Measurements from ENCODE around the gene ERH.

The ERH gene

DNA sequence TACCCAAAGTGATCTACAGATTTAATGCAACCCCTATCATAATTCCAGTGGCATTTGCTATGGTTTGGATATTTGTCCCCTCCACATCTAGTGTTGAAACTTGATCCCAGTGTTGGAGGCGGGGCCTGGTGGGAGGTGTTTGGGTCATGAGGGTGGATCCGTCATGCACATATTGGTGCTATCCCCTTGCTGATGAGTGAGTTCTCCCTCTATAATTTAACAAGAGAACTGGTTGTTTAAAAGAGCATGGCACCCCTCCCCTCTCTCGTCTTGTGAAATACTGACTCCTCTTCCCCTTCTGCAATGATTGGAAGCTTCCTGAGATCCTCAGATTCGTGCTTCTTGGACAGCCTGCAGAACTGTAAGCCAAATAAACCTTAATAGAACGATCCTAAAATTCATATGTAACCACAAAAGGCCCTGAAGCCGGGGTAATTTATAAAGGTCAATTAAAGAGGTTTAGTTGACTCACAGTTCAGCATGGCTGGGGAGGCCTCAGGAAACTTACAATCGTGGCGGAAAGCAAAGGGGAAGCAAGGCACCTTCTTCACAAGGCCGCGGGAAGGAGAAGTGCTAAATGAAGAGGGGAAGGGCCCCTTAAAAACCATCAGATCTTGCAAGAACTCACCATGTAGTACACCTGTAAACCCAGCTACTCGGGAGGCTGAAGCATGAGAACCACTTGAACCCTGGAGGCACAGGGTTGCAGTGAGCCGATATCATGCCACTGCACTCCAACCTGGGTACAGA is 41.6 kb upstream of the ERH start:
- Histone ChIP-seq H3K79me2 (ENCODE audit: low read length) (no peaks in the 10 kb centered on the region; the same call in 1 of the 2 replicates), H3K4me1 (ENCODE audit: low read length) (no peaks in the 10 kb centered on the region), H3K9me2 (replicated peaks; ENCODE audit: insufficient read depth, low read length) (no peaks in the 10 kb centered on the region), H4K20me1 (ENCODE audit: insufficient read depth, low read length) (no peaks in the 10 kb centered on the region), H3K27me3 (replicated peaks; ENCODE audit: insufficient read depth, low read length) (no peaks in the 10 kb centered on the region), H3K4me3 (ENCODE audit: low read length) (no peak overlapping the region), H3K9me3 (replicated peaks; ENCODE audit: insufficient read depth, low read length) (no peaks in the 10 kb centered on the region), H2AFZ (ENCODE audit: low read length) (no peak overlapping the region), H3F3A (ENCODE audit: insufficient read depth, low read length) (no peaks in the 10 kb centered on the region), H3K4me2 (ENCODE audit: low read depth, low read length) (no peak overlapping the region), H3K27ac (ENCODE audit: low read length) (no peak overlapping the region), H3K9ac (ENCODE audit: low read length) (no peak overlapping the region), H3K36me3 (replicated peaks; ENCODE audit: insufficient read depth, low read length) (no peaks in the 10 kb centered on the region)
- TF ChIP-seq EZH2phosphoT487 (IDR thresholded peaks at IDR 0.05; ENCODE audit: low read length) (no peak), EZH2 (optimal IDR thresholded peaks at IDR 0.05; ENCODE audit: low read depth, low read length) (no peak)
- TF ChIP-seq, protein P1, sequence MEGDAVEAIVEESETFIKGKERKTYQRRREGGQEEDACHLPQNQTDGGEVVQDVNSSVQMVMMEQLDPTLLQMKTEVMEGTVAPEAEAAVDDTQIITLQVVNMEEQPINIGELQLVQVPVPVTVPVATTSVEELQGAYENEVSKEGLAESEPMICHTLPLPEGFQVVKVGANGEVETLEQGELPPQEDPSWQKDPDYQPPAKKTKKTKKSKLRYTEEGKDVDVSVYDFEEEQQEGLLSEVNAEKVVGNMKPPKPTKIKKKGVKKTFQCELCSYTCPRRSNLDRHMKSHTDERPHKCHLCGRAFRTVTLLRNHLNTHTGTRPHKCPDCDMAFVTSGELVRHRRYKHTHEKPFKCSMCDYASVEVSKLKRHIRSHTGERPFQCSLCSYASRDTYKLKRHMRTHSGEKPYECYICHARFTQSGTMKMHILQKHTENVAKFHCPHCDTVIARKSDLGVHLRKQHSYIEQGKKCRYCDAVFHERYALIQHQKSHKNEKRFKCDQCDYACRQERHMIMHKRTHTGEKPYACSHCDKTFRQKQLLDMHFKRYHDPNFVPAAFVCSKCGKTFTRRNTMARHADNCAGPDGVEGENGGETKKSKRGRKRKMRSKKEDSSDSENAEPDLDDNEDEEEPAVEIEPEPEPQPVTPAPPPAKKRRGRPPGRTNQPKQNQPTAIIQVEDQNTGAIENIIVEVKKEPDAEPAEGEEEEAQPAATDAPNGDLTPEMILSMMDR (IDR thresholded peaks at IDR 0.05; ENCODE audit: low read length): no peak
- DNase-seq: no peak

DNA sequence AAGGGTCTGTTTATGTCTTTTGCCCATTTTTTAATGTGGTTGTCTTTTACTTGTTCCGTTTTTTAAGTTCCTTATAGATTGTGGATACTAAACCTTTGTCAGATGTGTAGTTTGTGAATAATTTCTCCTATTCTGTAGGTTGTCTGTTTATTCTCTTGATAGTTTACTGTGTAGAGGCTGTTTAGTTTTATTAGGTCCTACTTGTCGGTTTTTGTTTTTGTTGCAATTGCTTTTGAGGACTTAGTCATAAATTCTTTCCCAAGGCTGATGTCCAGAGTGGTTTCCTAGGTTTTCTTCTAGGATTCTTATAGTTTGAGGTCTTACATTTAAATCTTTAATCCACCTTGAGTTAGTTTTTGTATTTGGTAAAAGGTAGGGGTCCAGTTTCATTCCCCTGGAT is 34.3 kb upstream of the ERH start:
- H3K9me3 ChIP-seq (replicated peaks; ENCODE audit: insufficient read depth, low read length): no peaks in the 10 kb centered on the region
- H3K9me2 ChIP-seq (replicated peaks; ENCODE audit: insufficient read depth, low read length): no peaks in the 10 kb centered on the region
- no peaks in the 10 kb centered on the region for H3K36me3 ChIP-seq (replicated peaks; ENCODE audit: insufficient read depth, low read length)
- no peaks in the 10 kb centered on the region for H4K20me1 ChIP-seq (ENCODE audit: insufficient read depth, low read length)
- H2AFZ ChIP-seq (ENCODE audit: low read length): no peak overlapping the region
- H3K27ac ChIP-seq (ENCODE audit: low read length): no peak overlapping the region
- no peaks in the 10 kb centered on the region for H3F3A ChIP-seq (ENCODE audit: insufficient read depth, low read length)
- H3K27me3 ChIP-seq (replicated peaks; ENCODE audit: insufficient read depth, low read length): no peaks in the 10 kb centered on the region
- H3K4me3 ChIP-seq (ENCODE audit: low read length): no peak overlapping the region
- no peak for DNase-seq
- H3K9ac ChIP-seq (ENCODE audit: low read length): no peak overlapping the region
- no peaks in the 10 kb centered on the region for H3K4me1 ChIP-seq (ENCODE audit: low read length)
- TF ChIP-seq EZH2 (optimal IDR thresholded peaks at IDR 0.05; ENCODE audit: low read depth, low read length): no peak
- TF ChIP-seq EZH2phosphoT487 (IDR thresholded peaks at IDR 0.05; ENCODE audit: low read length): no peak
- TF ChIP-seq, protein P1 (IDR thresholded peaks at IDR 0.05; ENCODE audit: low read length): no peak
- no peaks in the 10 kb centered on the region; the same call in 1 of the 2 replicates for H3K79me2 ChIP-seq (ENCODE audit: low read length)
- H3K4me2 ChIP-seq (ENCODE audit: low read depth, low read length): no peak overlapping the region

DNA sequence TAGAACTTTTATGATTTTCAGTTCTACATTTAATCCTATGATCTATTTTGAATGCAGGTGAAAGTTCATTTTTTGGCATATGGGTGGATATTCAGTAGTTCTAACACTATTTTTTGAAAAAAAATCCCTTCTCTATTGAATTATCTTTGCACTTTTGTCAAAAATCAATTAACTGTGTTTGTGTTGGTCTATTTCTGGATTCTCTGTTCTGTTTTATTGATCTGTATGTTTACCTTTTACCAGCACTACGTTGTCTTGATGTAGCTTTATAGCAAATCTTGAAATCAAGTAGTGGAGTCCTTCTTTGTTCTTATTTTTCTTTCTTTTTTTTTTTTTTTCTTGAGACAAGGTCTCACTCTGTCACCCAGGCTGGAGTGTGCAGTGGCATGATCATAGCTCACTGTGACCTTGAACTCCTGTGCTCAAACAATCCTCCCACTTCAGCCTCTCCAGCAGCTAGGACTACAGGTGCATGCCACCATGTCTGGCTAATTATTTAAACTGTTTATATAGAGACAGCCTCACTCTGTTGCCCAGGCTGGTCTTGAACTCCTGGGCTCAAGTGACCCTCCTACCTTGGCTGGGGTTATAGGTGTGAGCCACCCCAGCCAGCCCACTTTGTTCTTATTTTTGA is 32.3 kb upstream of the ERH start:
- H3K9me3 ChIP-seq (replicated peaks; ENCODE audit: insufficient read depth, low read length): no peaks in the 10 kb centered on the region
- H3K36me3 ChIP-seq (replicated peaks; ENCODE audit: insufficient read depth, low read length): no peaks in the 10 kb centered on the region
- H3K9me2 ChIP-seq (replicated peaks; ENCODE audit: insufficient read depth, low read length): no peaks in the 10 kb centered on the region
- H3K4me2 ChIP-seq (ENCODE audit: low read depth, low read length): no peak overlapping the region
- no peaks in the 10 kb centered on the region for H3K4me1 ChIP-seq (ENCODE audit: low read length)
- no peaks in the 10 kb centered on the region for H4K20me1 ChIP-seq (ENCODE audit: insufficient read depth, low read length)
- TF ChIP-seq, protein P1 (IDR thresholded peaks at IDR 0.05; ENCODE audit: low read length): no peak
- no peak for TF ChIP-seq EZH2 (optimal IDR thresholded peaks at IDR 0.05; ENCODE audit: low read depth, low read length)
- TF ChIP-seq EZH2phosphoT487 (IDR thresholded peaks at IDR 0.05; ENCODE audit: low read length): no peak
- H3K4me3 ChIP-seq (ENCODE audit: low read length): no peak overlapping the region
- DNase-seq: no peak
- no peaks in the 10 kb centered on the region for H3K27me3 ChIP-seq (replicated peaks; ENCODE audit: insufficient read depth, low read length)
- H3K79me2 ChIP-seq (ENCODE audit: low read length): no peaks in the 10 kb centered on the region; the same call in 1 of the 2 replicates
- no peak overlapping the region for H3K9ac ChIP-seq (ENCODE audit: low read length)
- no peaks in the 10 kb centered on the region for H3F3A ChIP-seq (ENCODE audit: insufficient read depth, low read length)
- no peak overlapping the region for H2AFZ ChIP-seq (ENCODE audit: low read length)
- no peak overlapping the region for H3K27ac ChIP-seq (ENCODE audit: low read length)

Measured in MM.1S (cell line).